ENCODE data around the gene ZNF627. TPM values are rescaled to one million over a fixed set of nuclear protein-coding genes. Genes with fewer than 3 reads are reported as not detected.
"Not testable (repeated sequence)": the region's sequence is repeated elsewhere in the genome, so short reads cannot be mapped to it uniquely, and the experiment has no call there.

The ZNF627 gene
- polyA plus RNA-seq, 3 donors, result 38.8 to 44.5 (median 40.7) TPM

DNA sequence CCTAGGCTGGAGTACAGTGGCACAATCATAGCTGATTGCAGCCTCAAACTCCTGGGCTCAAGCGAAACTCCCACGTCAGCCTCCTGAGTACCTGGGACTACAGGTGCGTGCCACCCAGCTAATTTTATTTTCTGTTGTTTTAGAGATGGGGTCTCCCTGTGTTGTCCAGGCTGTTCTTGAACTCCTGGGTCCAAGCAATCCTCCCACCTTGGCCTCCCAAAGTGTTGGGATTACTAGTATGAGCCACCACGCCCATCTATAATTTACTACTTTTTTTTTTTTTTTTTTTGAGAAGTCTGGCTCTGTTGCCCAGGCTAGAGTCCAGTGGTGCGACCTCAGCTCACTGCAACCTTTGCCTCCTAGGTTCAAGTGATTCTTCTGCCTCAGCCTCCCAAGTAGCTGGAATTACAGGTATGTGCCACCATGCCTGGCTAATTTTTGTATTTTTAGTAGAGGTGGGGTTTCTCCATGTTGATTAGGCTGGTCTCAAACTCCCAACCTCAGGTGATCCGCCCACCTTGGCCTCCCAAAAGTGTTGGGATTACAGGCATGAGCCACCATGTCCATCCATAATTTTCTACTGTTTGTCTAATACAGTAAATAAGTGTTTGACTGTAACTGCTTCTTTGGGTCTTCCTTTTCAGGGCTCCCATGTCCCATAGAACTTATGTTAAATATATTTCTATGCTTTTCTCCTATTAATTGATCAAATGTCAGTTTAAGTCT is 33.0 kb upstream of the ZNF627 start:
- not testable (repeated sequence) for DNase-seq (ENCODE audit: extremely low read depth in 1 of 11, low read depth in 9 of 11, low spot score in 4 of 11)

DNA sequence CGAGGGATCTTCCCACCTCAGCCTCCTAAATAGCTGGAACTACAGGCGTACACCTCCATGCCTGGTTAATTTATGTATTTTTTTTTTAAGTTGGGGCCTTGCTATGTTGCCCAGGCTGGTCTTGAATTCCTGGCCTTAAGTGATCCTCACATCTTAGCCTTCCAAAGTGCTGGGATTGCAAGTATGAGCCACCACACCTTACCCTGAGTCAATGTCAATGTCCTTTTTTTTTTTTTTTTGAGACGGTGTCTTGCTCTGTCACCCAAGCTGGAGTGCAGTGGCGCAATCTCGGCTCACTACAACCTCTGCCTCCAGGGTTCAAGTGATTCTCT is 31.7 kb upstream of the ZNF627 start:
- DNase-seq (ENCODE audit: extremely low read depth in 1 of 11, low read depth in 9 of 11, low spot score in 4 of 11), result not testable (repeated sequence)

DNA sequence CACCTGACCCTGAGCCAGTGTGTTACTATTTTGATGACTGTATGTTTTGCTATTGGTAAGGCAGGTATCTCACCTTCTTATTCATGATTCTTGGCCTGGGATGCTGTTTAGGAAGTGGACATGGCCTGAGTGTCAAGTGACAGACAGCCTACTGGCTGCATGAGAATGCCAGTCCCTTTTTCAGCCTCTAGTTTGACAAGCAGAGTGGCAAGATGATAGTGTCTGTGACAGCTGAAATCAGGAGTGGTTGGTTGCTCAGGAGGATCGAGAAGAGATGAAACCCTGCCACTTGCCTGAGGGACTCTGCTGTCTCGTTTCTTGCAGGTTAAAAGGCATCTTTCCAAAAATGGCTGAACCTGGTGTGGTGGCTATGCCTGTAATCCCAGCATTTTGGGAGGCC is 31.1 kb upstream of the ZNF627 start:
- DNase-seq (ENCODE audit: extremely low read depth in 1 of 11, low read depth in 9 of 11, low spot score in 4 of 11), result no peak

DNA sequence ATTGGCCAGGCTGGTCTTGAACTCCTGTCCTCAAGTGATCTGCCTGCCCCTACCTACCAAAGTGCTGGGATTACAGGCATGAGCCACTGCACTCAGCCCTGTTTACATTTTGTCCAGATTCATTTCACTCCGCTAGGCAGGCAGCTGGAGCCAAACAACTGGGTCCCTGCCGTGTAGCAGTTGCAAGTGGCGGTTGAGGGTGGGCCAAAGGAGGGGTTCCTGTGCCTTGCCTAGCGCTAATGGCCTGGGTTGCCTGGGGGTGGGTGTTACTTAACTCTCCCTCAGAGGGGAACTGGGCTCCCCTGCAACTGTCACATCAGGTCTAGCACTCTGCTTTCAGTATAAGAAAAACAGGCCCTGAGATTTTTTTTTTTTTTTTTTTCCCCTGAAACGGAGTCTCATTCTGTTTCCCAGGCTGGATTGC is 27.2 kb upstream of the ZNF627 start:
- no peak for DNase-seq (ENCODE audit: extremely low read depth in 1 of 11, low read depth in 9 of 11, low spot score in 4 of 11)

DNA sequence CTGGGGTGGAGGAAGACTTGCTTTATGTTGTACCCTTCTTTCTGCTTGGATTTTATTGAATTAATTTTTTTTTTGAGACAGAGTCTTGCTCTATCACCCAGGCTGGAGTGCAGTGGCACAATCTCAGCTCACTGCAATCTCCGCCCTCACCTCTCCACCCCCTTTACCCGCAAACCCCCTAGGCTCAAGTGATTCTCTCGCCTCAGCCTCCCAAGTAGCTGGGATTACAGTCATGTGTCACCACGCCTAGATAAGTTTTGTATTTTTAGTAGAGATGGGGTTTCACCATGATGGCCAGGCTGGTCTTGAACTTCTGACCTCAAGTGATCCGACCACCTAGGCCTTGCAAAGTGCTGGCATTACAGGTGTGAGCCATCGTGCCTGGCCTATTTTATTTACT is 23.9 kb upstream of the ZNF627 start:
- not testable (repeated sequence) for DNase-seq (ENCODE audit: extremely low read depth in 1 of 11, low read depth in 9 of 11, low spot score in 4 of 11)

DNA sequence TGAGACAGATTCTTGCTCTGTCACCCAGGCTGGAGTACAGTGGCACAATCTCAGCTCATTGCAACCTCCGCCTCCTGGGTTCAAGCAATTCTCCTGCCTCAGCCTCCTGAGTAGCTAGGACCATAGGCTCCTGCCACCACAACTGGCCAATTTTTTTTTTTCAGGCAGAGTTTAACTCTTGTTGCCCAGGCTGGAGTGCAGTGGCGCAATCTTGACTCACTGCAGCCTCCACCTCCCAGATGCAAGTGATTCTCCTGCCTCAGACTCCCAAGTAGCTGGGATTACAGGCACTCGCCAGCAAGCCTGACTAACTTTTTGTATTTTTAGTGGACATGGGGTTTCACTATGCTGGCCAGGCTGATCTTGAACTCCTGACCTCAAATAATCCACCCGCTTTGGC is 23.5 kb upstream of the ZNF627 start:
- not testable (repeated sequence) for DNase-seq (ENCODE audit: extremely low read depth in 1 of 11, low read depth in 9 of 11, low spot score in 4 of 11)

DNA sequence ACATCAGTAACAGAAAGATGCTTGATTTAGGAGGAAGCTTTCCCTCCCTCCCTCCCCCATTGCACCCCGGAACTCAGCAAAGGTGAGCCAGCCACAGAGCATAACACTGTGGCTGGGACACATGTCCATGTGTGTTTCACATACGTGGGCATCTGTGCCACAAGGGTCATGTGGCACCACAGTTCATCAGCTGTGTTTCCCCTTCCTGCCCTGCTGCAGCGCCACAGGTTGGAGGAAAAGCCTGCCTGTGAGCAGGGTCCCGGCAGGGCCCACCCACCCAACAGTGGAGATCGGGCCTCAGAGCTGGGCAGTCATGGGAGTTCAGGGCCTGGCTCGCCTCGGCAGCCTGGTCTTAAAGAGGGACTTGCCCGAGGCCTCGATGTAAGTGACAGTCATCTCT is 22.6 kb upstream of the ZNF627 start:
- no peak for DNase-seq (ENCODE audit: extremely low read depth in 1 of 11, low read depth in 9 of 11, low spot score in 4 of 11)

DNA sequence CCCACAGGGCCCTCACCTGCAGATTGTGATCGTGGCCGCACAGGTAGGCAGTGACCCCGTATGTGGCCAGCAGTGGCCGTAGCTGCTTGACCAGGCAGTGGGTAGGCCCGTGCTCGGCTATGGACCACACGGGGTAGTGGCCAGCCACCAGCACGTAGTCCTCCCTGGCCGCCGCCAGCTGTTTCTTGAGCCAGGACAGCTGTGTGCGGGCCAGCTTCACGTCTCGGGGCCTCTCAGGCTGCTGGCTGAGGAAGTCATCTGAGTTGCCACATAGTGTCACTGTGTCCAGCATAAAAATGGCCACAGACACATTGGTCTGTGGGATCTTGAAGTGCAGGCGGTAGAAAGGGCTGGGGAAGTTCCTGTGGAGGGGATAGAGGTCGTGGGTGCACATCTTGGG is 21.1 kb upstream of the ZNF627 start:
- no peak for DNase-seq (ENCODE audit: extremely low read depth in 1 of 11, low read depth in 9 of 11, low spot score in 4 of 11)

DNA sequence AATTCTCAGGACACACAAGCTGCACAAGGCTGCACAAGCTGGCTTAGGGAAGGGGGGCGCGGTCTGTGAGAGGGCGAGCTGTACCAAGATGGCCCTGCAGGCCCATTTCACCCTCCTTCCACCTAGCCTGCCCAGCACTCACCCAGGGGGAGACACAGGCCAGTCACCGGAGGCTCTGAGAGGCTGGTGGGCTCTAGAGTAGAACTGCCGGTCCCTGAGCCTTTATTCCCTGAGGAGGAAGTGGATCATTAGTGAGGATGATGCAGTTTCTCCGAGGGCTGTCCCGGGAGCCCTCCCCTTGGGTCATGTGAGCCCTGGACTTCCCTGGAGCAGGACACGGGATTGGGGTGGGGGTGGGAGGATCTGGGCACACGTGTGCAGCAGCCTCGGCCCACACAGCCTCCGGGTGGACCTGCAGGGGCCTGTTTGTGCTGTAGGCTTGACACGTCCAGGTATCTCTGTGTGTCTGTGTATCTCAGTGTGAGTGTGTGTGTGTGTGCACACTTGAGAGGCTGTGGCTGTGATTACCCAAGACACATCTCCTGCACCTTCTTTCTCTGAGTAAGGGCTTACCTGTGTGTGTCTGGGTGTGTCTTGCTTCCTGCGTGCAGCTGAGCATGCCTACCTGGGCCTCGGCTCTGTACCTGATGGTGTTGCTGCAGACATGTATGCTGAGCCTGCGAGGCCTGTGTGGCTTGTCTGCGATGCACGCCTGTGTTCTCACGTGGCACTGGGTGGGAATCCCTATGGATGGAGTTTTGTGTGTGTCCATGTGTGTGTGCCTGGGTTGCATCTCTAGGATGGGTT is 19.6 kb upstream of the ZNF627 start, which contains the start of gene ACP5:
Gene ACP5, minus strand, starts transcription at position 195 of the 807 bp plus-strand sequence. CDS start 328 bp downstream, outside the sequence.
- DNase-seq (ENCODE audit: extremely low read depth in 1 of 11, low read depth in 9 of 11, low spot score in 4 of 11), result no peak

DNA sequence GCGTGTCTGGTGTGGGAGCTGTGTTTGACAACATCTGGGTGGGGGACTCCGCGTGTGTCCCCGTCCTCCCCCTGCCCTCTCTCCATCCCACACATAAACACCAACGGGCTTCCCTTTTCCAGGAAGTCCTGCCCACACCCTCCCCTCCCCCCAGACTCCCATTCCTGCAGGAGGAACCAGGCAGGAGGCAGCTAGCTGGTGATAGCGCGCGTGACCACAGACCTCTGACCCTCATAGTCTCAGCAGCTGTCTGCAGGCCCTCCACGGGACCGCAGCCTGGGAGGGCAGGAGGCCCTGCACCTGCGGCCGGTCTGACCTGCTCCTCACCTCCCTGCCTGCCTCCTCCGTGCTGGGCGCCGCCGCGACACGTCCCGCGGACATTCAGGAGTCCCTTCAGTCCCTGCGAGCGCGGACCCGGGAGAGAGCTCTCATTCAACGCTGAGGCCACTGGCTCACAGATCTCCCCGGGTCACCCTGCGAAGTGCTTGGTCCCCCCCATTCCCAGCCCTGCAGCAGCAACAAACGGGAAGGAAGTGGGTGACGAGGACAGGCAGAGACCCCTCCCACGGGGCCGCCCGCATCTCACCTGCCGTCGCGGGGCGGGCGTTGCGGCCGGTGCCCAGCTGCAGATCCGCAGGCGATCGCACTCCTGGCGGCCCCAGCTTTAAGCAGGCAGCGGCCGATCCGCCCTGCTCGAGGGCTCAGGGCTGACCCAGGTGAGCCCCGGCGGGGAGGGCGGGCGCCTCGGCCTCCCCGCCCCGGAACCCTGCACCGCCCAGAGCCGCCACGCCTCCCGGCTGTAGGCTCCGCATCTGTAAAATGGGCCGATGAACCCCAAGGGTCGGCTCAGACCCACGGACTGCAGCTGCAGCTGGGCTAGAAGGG is 18.8 kb upstream of the ZNF627 start:
- peak in 1 of 11 donors; percentile 45 for DNase-seq (ENCODE audit: extremely low read depth in 1 of 11, low read depth in 9 of 11, low spot score in 4 of 11)

DNA sequence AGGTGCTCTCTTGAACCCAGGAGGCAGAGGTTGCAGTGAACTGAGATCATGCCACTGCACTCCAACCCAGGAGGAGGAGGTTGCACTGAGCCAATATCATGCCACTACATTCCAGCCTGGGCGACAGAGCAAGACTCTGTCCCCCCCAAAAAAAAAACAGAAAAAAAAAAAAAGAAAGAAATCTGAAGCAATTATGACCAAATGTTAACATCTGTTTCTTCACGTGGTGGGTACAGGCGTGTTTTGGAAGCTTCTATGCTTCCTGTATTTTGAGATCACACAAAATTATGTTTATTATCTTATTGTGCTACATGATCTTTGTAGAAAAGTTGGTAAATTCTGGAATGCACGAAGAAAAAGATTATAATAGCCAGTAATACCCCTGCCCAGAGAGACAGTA is 17.2 kb upstream of the ZNF627 start:
- DNase-seq (ENCODE audit: extremely low read depth in 1 of 11, low read depth in 9 of 11, low spot score in 4 of 11), result no peak

DNA sequence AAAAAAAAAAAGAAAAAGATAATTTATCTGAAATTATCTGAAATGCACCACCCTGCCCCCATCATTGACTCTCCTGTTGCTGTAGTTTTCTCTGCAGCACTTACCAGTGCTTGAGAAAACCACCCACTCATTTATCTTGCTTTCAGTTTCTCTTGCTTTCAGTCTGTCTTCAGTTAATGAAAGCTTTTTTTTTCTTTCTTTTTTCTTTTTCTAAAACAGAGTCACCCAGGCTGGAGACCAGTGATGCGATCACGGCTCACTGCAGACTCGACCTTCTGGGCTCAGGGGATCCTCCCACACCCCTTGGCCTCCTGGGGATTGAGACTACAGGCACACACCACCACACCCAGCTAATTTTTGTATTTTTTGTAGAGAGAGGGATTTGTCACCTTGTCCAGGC is 15.5 kb upstream of the ZNF627 start:
- no peak for DNase-seq (ENCODE audit: extremely low read depth in 1 of 11, low read depth in 9 of 11, low spot score in 4 of 11)

DNA sequence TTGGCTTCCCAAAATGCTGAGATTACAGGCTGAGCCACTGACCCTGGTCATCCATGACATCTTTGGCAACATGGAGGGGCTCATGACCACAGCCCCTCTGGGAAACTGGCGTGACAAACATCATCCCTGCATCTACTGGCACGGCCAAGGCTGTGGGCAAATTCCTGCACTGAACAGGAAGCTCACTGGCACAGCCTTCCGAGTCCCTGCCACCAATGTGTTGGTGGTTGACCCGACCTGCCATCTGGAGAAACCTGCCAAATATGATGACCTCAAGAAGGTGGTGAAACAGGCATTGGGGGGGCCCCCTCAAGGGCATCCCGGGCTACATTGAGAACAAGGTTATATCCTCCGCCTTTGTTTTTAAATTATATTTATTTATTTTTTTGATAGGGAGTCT is 11.0 kb upstream of the ZNF627 start:
- DNase-seq (ENCODE audit: extremely low read depth in 1 of 11, low read depth in 9 of 11, low spot score in 4 of 11), result no peak

DNA sequence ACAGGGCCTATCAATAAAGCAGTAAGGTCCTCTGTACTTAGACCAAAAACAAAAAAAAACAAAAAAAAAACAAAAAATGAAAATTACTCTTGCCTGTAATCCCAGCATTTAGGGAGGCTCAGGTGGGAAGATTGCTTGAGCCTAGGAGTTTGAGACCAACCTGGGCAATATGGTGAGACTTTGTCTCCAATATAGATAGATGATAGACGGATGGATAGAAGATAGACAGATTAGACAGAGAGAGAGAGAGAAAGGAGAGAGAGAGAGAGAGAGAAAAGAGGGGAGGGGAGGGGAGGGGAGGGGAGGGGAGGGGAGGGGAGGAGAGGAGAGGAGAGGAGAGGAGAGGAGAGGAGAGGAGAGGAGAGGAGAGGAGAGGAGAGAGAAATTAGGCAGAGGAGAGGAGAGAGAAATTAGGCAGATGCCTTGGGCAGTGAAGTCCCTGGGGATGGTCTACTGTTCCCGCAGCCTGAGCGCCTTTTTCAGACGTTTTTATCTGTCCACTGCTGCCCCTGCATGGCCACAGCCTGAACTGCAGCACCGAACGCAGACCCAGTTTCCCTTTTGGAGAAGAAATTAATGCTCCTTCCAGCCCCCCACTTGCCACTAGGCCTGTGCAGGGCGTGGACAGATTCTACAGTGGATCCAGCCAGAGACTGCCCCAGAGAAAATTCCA is 9.8 kb upstream of the ZNF627 start:
- DNase-seq (ENCODE audit: extremely low read depth in 1 of 11, low read depth in 9 of 11, low spot score in 4 of 11), result peak in 9 of 11 donors; percentile 17 to 52 (median 33)

DNA sequence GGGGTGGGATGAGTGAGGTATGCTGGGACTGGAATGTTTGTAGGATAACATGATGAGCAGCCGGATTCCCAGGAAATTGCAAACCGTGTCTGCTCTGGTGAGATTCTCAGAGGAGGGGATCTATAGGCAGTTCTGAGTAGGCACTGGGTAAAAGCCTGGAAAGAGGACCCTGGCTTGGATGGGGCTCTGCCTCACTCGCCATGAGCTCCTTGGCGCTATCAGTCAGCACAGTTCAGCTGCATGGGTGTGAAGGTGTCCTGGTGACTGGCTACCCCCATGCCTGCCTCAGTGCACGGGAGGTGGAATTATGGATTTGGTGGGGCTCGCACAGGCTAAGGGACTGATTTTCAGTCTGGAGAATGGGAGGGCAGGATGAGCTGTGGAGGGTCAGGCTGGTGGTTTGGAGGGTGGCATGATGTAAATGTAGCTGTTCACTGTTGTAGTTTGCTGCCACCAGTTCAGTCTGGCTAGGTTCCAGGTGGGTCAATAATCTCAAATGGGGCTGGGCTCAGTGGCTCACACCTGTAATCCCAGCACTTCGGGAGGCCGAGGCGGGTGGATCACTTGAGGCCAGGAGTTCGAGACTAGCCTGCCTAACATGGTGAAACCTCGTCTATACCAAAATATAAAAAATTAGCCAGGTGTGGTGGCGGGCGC is 9.2 kb upstream of the ZNF627 start:
- no peak for DNase-seq (ENCODE audit: extremely low read depth in 1 of 11, low read depth in 9 of 11, low spot score in 4 of 11)

DNA sequence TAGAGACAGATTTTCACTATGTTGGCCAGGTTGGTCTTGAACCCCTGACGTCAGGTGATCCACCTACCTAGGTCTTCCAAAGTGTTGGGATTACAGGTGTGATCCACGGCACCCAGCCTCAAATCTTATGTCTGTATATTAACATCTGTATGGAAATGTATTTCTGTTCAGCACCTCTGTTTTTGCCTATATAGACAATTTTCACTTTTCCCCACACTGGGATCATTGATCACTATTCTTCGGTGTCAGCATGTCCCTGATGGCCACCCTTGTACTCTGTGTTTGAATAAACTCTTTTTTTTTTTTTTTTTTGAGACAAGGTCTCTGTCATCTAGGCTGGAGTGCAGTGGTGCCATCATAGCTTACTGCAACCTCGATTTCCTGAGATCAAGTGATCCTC is 3.2 kb upstream of the ZNF627 start:
- DNase-seq (ENCODE audit: extremely low read depth in 1 of 11, low read depth in 9 of 11, low spot score in 4 of 11), result no peak

DNA sequence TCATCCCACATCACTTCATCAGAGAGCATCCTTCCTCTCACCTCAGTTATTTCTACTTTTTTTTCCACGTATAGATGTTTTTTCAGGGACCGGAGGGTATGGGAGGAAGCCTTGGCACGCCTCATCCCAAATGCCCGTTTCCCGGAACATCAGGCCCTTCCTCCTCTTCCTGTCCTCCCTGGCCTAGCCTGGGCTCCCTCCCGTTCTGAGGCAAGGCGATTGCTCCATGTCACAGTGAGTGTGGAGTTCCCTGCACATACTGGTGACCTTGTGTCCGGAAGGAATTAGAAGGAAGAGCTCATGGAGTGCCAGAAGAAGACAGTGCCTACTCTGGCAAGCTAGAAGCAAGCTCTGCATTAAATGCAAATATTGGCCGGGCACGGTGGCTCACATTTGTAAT is 1.1 kb upstream of the ZNF627 start:
- DNase-seq (ENCODE audit: extremely low read depth in 1 of 11, low read depth in 9 of 11, low spot score in 4 of 11), result no peak

DNA sequence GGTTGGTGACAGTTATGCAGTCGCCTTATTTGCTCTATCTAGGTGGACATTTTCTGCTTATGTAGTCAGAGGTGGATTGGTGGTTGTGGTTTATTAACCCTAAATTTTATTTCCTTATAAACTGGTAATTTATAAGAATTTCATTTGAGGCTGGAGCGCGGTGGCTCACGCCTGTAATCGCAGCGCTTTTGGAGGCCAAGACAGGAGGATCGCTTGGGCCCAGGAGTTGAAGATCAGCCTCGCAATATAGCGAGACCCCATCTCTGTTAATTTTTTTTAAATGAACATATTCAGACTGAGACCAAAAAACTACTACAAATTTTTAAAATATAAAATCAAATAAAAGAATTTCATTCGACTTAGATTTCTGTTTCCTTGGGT is 810 bp downstream of the ZNF627 start:
- DNase-seq (ENCODE audit: extremely low read depth in 1 of 11, low read depth in 9 of 11, low spot score in 4 of 11), result no peak

DNA sequence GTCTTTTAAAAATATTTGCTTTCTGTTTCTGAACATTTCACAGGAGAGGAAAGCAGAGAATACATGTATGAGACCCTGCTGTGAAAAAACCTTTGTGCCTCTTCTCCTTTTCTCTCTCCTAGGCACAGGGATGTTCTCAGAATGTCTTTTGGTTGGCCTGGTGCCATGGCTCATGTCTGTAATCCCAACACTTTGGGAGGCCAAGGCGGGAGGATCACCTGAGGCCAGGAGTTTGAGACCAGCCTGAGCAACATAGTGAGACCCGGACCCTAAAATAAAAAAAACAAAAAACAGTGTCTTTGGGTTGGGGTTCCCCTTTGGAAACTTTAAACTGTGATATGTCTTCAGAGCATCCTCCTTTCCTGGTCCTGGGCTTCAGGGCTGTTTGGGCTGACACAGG is 1.5 kb downstream of the ZNF627 start:
- no peak for DNase-seq (ENCODE audit: extremely low read depth in 1 of 11, low read depth in 9 of 11, low spot score in 4 of 11)
